ENCODE measurements around the gene TSHZ2. TPM values are rescaled to one million over a fixed set of nuclear protein-coding genes. Genes with fewer than 3 reads are reported as not detected.
"Not testable (repeated sequence)": the region's sequence is repeated elsewhere in the genome, so short reads cannot be mapped to it uniquely, and the experiment has no call there.

TSHZ2 gene
- total RNA-seq, 1 donor from 2014 or later = 0.06 TPM

GRCh38 chr20:53500651-53501050, 528.5 kb downstream of the TSHZ2 start:
- no peak overlapping the region for H3K4me3 ChIP-seq (ENCODE audit: low read depth, low read length)
- no peak for TF ChIP-seq CTCF (conservative IDR thresholded peaks at IDR 0.05; ENCODE audit: low read depth, low read length)
- DNase-seq (ENCODE audit: low read depth) = no peak

GRCh38 chr20:53502820-53503219, 530.7 kb downstream of the TSHZ2 start:
- no peak overlapping the region for H3K4me3 ChIP-seq (ENCODE audit: low read depth, low read length)
- no peak for TF ChIP-seq CTCF (conservative IDR thresholded peaks at IDR 0.05; ENCODE audit: low read depth, low read length)
- DNase-seq (ENCODE audit: low read depth) = no peak

GRCh38 chr20:53503517-53503919, 531.4 kb downstream of the TSHZ2 start:
- H3K4me3 ChIP-seq (ENCODE audit: low read depth, low read length) = no peak overlapping the region
- TF ChIP-seq CTCF (conservative IDR thresholded peaks at IDR 0.05; ENCODE audit: low read depth, low read length) = no peak
- DNase-seq (ENCODE audit: low read depth) = no peak

- DNase-seq (ENCODE audit: low read depth); H3K4me3 ChIP-seq (ENCODE audit: low read depth, low read length): not testable (repeated sequence)
Observed at GRCh38 chr20:53504106-53504505, 531.9 kb downstream of the TSHZ2 start.

- no peak for TF ChIP-seq CTCF (conservative IDR thresholded peaks at IDR 0.05; ENCODE audit: low read depth, low read length)
- DNase-seq (ENCODE audit: low read depth) = no peak
- H3K4me3 ChIP-seq (ENCODE audit: low read depth, low read length) = no peak overlapping the region
Observed at GRCh38 chr20:53510262-53510661, 538.1 kb downstream of the TSHZ2 start.

GRCh38 chr20:53510704-53511103, 538.5 kb downstream of the TSHZ2 start:
- no peak for TF ChIP-seq CTCF (conservative IDR thresholded peaks at IDR 0.05; ENCODE audit: low read depth, low read length)
- no peak for DNase-seq (ENCODE audit: low read depth)
- H3K4me3 ChIP-seq (ENCODE audit: low read depth, low read length) = no peak overlapping the region

- DNase-seq (ENCODE audit: low read depth) = no peak
- TF ChIP-seq CTCF (conservative IDR thresholded peaks at IDR 0.05; ENCODE audit: low read depth, low read length) = no peak
Observed at GRCh38 chr20:53512076-53512475, 539.9 kb downstream of the TSHZ2 start.

GRCh38 chr20:53513168-53513488, 541.0 kb downstream of the TSHZ2 start:
- no peak for TF ChIP-seq CTCF (conservative IDR thresholded peaks at IDR 0.05; ENCODE audit: low read depth, low read length)
- no peak for DNase-seq (ENCODE audit: low read depth)
- no peak overlapping the region for H3K4me3 ChIP-seq (ENCODE audit: low read depth, low read length)

More at GRCh38 chr20:53512076-53512475, 539.9 kb downstream of the TSHZ2 start:
- no peak overlapping the region for H3K4me3 ChIP-seq (ENCODE audit: low read depth, low read length)
